ENCODE data around the gene TNIK. TPM values are rescaled to one million over a fixed set of nuclear protein-coding genes. Genes with fewer than 3 reads are reported as not detected.

TNIK gene
- total and polyA plus RNA-seq, 2 of the 4 experiments (the other 2 are of a cell fraction) = 3.4 to 6.3 TPM

DNA sequence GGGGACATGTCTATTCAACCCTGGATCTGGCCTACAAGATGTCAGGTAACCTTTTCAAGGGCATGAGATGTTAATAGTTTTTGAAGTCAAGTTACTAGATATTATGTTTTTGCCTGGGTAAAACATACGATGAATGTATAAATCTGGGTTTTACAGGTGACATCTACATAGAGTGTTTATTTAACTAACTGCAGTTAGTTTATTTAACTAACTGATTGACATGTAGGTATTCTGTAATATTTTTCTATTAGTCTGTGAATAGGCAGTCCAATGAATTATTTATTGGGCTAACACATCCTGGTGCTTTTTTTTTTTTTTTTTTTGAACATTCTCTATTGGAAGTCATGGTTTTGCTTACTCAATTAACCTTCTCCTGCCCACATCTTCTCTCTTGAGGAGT is 38.7 kb upstream of the TNIK start:
- Histone ChIP-seq H4K91ac (ENCODE audit: insufficient read depth, low read depth, low read length) (no peak overlapping the region), H3K23ac (ENCODE audit: low read depth, low read length) (no peak overlapping the region), H3K4me1 (ENCODE audit: control insufficient read depth, insufficient read depth, low read length) (no peaks in the 10 kb centered on the region), H3K18ac (ENCODE audit: low read depth, low read length) (no peak overlapping the region), H3K4me3 (ENCODE audit: insufficient read depth, low read depth, low read length) (no peak overlapping the region), H3K27ac (ENCODE audit: insufficient read depth, low read length) (no peak overlapping the region), H3K4me2 (ENCODE audit: low read depth, low read length) (no peak overlapping the region), H3K9ac (ENCODE audit: low read depth, low read length) (no peak overlapping the region), H3K36me3 (ENCODE audit: control insufficient read depth, insufficient read depth, low read length) (no peaks in the 10 kb centered on the region), H3K14ac (replicated peaks; ENCODE audit: low read depth, low read length) (no peak overlapping the region), H2AK5ac (ENCODE audit: low read depth, low read length) (no peak overlapping the region), H3K79me1 (ENCODE audit: low read depth in 1 of 2, low read length in 2 of 2) (no peaks in the 10 kb centered on the region), H3K9me3 (ENCODE audit: control insufficient read depth, insufficient read depth, low read length) (no peaks in the 10 kb centered on the region), H3K4ac (ENCODE audit: low read depth, low read length) (no peak overlapping the region), H4K5ac (ENCODE audit: low read depth, low read length) (no peak overlapping the region), H4K8ac (ENCODE audit: low read depth in 2 of 2, low read length in 2 of 2) (no peak overlapping the region), H4K20me1 (ENCODE audit: insufficient read depth, low read length) (no peaks in the 10 kb centered on the region), H3K27me3 (ENCODE audit: control insufficient read depth, insufficient read depth, low read length) (no peaks in the 10 kb centered on the region; the same call in 1 of the 2 replicates), H3K56ac (ENCODE audit: extremely low read depth, insufficient read depth, low read length) (no peak overlapping the region), H3K9me1 (ENCODE audit: insufficient read depth, low read length) (no peaks in the 10 kb centered on the region), H2BK120ac (ENCODE audit: low read depth, low read length) (no peak overlapping the region), H2BK5ac (ENCODE audit: low read depth, low read length, poor library complexity, severe bottlenecking) (no peak overlapping the region), H2BK20ac (ENCODE audit: low read depth, low read length) (no peak overlapping the region), H2AFZ (replicated peaks; ENCODE audit: low read length, poor library complexity) (no peak overlapping the region), H2BK15ac (ENCODE audit: low read depth, low read length) (no peak overlapping the region), H2AK9ac (replicated peaks; ENCODE audit: low read depth, low read length, poor library complexity) (no peak overlapping the region)
- in situ Hi-C loops (cut with MboI; ENCODE audit: low sequenced_read_pairs) = no loop called here
- no peak for DNase-seq
- no TSS peak for BruUV-seq (replicated peaks)
- ChIA-PET CTCF (no interaction called here), POLR2A (ENCODE audit: unreplicated experiment) (no interaction called here)
- TF ChIP-seq RCOR1 (IDR thresholded peaks at IDR 0.05; ENCODE audit: insufficient replicate concordance, low read length) (no peak), CEBPB (IDR thresholded peaks at IDR 0.05; ENCODE audit: low read depth, low read length) (no peak), RAD21 (IDR thresholded peaks at IDR 0.05; ENCODE audit: low read length) (no peak), RFX5 (IDR thresholded peaks at IDR 0.05; ENCODE audit: low read depth, low read length) (no peak), SMC3 (IDR thresholded peaks at IDR 0.05; ENCODE audit: low read depth, low read length) (no peak), MAFK (IDR thresholded peaks at IDR 0.05; ENCODE audit: low read depth, low read length) (no peak), MAZ (IDR thresholded peaks at IDR 0.05; ENCODE audit: borderline replicate concordance, low read depth, low read length) (no peak), POLR2A (IDR thresholded peaks at IDR 0.05; ENCODE audit: low read depth, low read length) (no peak), ELK1 (IDR thresholded peaks at IDR 0.05; ENCODE audit: borderline replicate concordance, low read depth, low read length) (no peak), BHLHE40 (IDR thresholded peaks at IDR 0.05; ENCODE audit: low read depth, low read length) (no peak), CHD1 (IDR thresholded peaks at IDR 0.05; ENCODE audit: low read depth, low read length) (no peak), MXI1 (IDR thresholded peaks at IDR 0.05; ENCODE audit: borderline replicate concordance, low read depth, low read length) (no peak), FOS (IDR thresholded peaks at IDR 0.05; ENCODE audit: low read depth, low read length) (no peak)
- TF ChIP-seq, protein P1, sequence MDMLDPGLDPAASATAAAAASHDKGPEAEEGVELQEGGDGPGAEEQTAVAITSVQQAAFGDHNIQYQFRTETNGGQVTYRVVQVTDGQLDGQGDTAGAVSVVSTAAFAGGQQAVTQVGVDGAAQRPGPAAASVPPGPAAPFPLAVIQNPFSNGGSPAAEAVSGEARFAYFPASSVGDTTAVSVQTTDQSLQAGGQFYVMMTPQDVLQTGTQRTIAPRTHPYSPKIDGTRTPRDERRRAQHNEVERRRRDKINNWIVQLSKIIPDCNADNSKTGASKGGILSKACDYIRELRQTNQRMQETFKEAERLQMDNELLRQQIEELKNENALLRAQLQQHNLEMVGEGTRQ (IDR thresholded peaks at IDR 0.05; ENCODE audit: low read depth, low read length) = no peak
- intact Hi-C loops (cut with micrococcal nuclease) = no loop called here
- ATAC-seq (ENCODE audit: low read depth) = no peak
- dilution Hi-C loops (cut with HindIII; ENCODE audit: low sequenced_read_pairs, unreplicated experiment) = no loop called here
- WGBS, 2 experiments (ENCODE audit: extremely low coverage in 2 of 2, insufficient read length in 1 of 2) = no CpG with 5 or more reads among the region's 1 CpG

Data from IMR-90 (cell line).